ENCODE results near the gene CAMSAP1. TPM values are rescaled to one million over a fixed set of nuclear protein-coding genes. Genes with fewer than 3 reads are reported as not detected.

The CAMSAP1 gene
- total and polyA plus RNA-seq, 9 of the 15 experiments (the other 6 are each of a cell fraction or from before 2014, with no cell fraction given) = 1.5 to 28.8 (median 14.3) TPM

GRCh38 chr9:135896626-135897025, 10.7 kb downstream of the CAMSAP1 start:
- FAIRE-seq = no peak
- no peak for DNase-seq (ENCODE audit: extremely low read depth in 1 of 4, low spot score in 3 of 4)
- ChIA-PET CTCF (ENCODE audit: low intra/inter-chr PET ratio) (interaction anchor here (0.6 kb wide), 1 partner anchor 304 kb away, joined by 3 read pairs; no protein-coding TSS in a partner anchor), POLR2A (interaction anchor here (0.9 to 1.7 kb wide), 3 partner anchors 13 to 29 kb away, joined by 3 to 4 read pairs (median 4); no protein-coding TSS in a partner anchor)
- no peaks in the 10 kb centered on the region for H3K27me3 ChIP-seq (ENCODE audit: control insufficient read depth in 2 of 2, insufficient read depth in 2 of 2, low read length in 2 of 2)
- H3K9me3 ChIP-seq (replicated peaks; ENCODE audit: control insufficient read depth, insufficient read depth, low read depth, low read length) = 0 out of 2 replicates have a peak, but pooled peaks cover 2% of the 10 kb centered on the region
- H2AFZ ChIP-seq (ENCODE audit: low read depth, low read length) = no peak overlapping the region
- no TSS peak for BruUV-seq (replicated peaks)
- peaks cover 1% of the 10 kb centered on the region; the same call in 1 of the 2 replicates for H4K20me1 ChIP-seq (replicated peaks; ENCODE audit: control insufficient read depth, insufficient read depth, low read length)
- no peak overlapping the region for H3K27ac ChIP-seq (ENCODE audit: extremely low read depth, low read depth, low read length)
- no peak overlapping the region for H3K4me2 ChIP-seq (ENCODE audit: insufficient read depth, low read length)
- in situ Hi-C loops (cut with MboI) (no loop called here), intact Hi-C loops (cut with micrococcal nuclease) (no loop called here)
- no peaks in the 10 kb centered on the region for H3K9me1 ChIP-seq (ENCODE audit: control insufficient read depth, insufficient read depth, low read length)
- no peak overlapping the region for H3K9ac ChIP-seq (ENCODE audit: insufficient read depth in 1 of 2, low read depth in 2 of 2, low read length in 2 of 2)
- peak; percentile 2; the same call in 1 of the 2 replicates for TF ChIP-seq NR2C1 (IDR thresholded peaks at IDR 0.05)
- TF ChIP-seq NR2C1 (tag; IDR thresholded peaks at IDR 0.05) = no peak
- TF ChIP-seq ZKSCAN8 (CRISPR knock-in tag; IDR thresholded peaks at IDR 0.05) = no peak
- H3K36me3 ChIP-seq (ENCODE audit: control insufficient read depth, insufficient read depth, low read length) = peaks cover 6% of the 10 kb centered on the region; the same call in 2 of the 3 replicates
- peaks cover 12 to 17% of the 10 kb centered on the region in 2 experiments; a peak in 4 of 5 replicates for H3K4me1 ChIP-seq (replicated peaks in 1 of 2; ENCODE audit: control insufficient read depth in 2 of 2, insufficient read depth in 2 of 2, low read length in 2 of 2)
- 61% methylated on average over 2 of the region's 2 CpGs for WGBS (ENCODE audit: insufficient coverage, low coverage, missing lambda C conversion rate)
- peak; percentile 35; the same call in 1 of the 3 replicates for ATAC-seq
- no peak overlapping the region for H3K4me3 ChIP-seq
- H3K79me2 ChIP-seq (ENCODE audit: control insufficient read depth, insufficient read depth, low read length) = peaks cover 94% of the 10 kb centered on the region

- FAIRE-seq = peak; percentile 56
- DNase-seq (ENCODE audit: extremely low read depth in 1 of 4, low spot score in 3 of 4) = no peak
- CTCF ChIA-PET (ENCODE audit: low intra/inter-chr PET ratio) = no interaction called here
- 86% methylated on average over 3 of the region's 3 CpGs for WGBS (ENCODE audit: insufficient coverage, low coverage, missing lambda C conversion rate)
- Histone ChIP-seq H3K79me2 (ENCODE audit: control insufficient read depth, insufficient read depth, low read length) (peaks cover 94% of the 10 kb centered on the region), H3K27ac (ENCODE audit: extremely low read depth, low read depth, low read length) (no peak overlapping the region), H4K20me1 (replicated peaks; ENCODE audit: control insufficient read depth, insufficient read depth, low read length) (peaks cover 5% of the 10 kb centered on the region; the same call in 1 of the 2 replicates), H3K9ac (ENCODE audit: insufficient read depth in 1 of 2, low read depth in 2 of 2, low read length in 2 of 2) (no peak overlapping the region), H3K4me3 (no peak overlapping the region), H3K36me3 (ENCODE audit: control insufficient read depth, insufficient read depth, low read length) (peaks cover 6% of the 10 kb centered on the region; the same call in 2 of the 3 replicates), H3K9me3 (replicated peaks; ENCODE audit: control insufficient read depth, insufficient read depth, low read depth, low read length) (0 out of 2 replicates have a peak, but pooled peaks cover 2% of the 10 kb centered on the region), H3K27me3 (ENCODE audit: control insufficient read depth in 2 of 2, insufficient read depth in 2 of 2, low read length in 2 of 2) (no peaks in the 10 kb centered on the region), H3K9me1 (ENCODE audit: control insufficient read depth, insufficient read depth, low read length) (no peaks in the 10 kb centered on the region), H3K4me2 (ENCODE audit: insufficient read depth, low read length) (no peak overlapping the region), H2AFZ (ENCODE audit: low read depth, low read length) (no peak overlapping the region), H3K4me1 (replicated peaks in 1 of 2; ENCODE audit: control insufficient read depth in 2 of 2, insufficient read depth in 2 of 2, low read length in 2 of 2) (peaks cover 13 to 16% of the 10 kb centered on the region in 2 experiments; a peak in 4 of 5 replicates)
- no TSS peak for BruUV-seq (replicated peaks)
- TF ChIP-seq HMG20A (CRISPR knock-in tag; conservative IDR thresholded peaks at IDR 0.05) (no peak), C11orf30 (IDR thresholded peaks at IDR 0.05; ENCODE audit: low read depth) (peak; percentile 77), MAFG (tag; conservative IDR thresholded peaks at IDR 0.05) (peak; percentile 28; the same call in 1 of the 2 replicates), HNRNPLL (IDR thresholded peaks at IDR 0.05; ENCODE audit: low read depth, low read length, poor library complexity, severe bottlenecking) (no peak), ZNF316 (IDR thresholded peaks at IDR 0.05) (peak; percentile 86), SPI1 (IDR thresholded peaks at IDR 0.05; ENCODE audit: borderline replicate concordance, low read depth, low read length) (peak; percentile 57; the same call in 1 of the 2 replicates), NR2C1 (IDR thresholded peaks at IDR 0.05) (peak; percentile 17; the same call in 1 of the 2 replicates), NR2C1 (tag; IDR thresholded peaks at IDR 0.05) (no peak)
- no peak for ATAC-seq
- intact Hi-C loops (cut with micrococcal nuclease) = no loop called here
- in situ Hi-C loops (cut with MboI) = no loop called here
- POLR2A ChIA-PET = interaction anchor here (0.9 to 1.7 kb wide), 2 partner anchors 25 to 30 kb away, joined by 3 to 4 read pairs; no protein-coding TSS in a partner anchor
Observed at GRCh38 chr9:135896205-135896604, 11.1 kb downstream of the CAMSAP1 start.
